Astrocyte of the cerebellum (primary cell): ENCODE data around the gene TLR9.

Experiments used
- DNase-seq: peaks from one replicate; pipeline ENCODE4 v3.0.0-alpha.2; 2011; ENCODE audit warnings: low read depth
- H3K4me3 ChIP-seq: 2 replicates; pipeline ENCODE4 v1.5.1; 2011; ENCODE audit warnings: mild to moderate bottlenecking, low read depth, low read length, moderate library complexity
- in situ Hi-C: cut with HindIII; loops from 2 replicates; pipeline ENCODE4 v1.10.0; 2017; ENCODE audit warnings: low sequenced_read_pairs
- TF ChIP-seq, protein P1 (sequence below): IDR thresholded peaks from 2 replicates; pipeline ENCODE4 v1.5.1; 2012; ENCODE audit warnings: low read length, low read depth, moderate library complexity, mild to moderate bottlenecking; ENCODE audit errors: missing control alignments

Gene TLR9

GRCh38 chr3:52231502-52232278, 6.2 kb upstream of the TLR9 start:
- TF ChIP-seq, protein P1, sequence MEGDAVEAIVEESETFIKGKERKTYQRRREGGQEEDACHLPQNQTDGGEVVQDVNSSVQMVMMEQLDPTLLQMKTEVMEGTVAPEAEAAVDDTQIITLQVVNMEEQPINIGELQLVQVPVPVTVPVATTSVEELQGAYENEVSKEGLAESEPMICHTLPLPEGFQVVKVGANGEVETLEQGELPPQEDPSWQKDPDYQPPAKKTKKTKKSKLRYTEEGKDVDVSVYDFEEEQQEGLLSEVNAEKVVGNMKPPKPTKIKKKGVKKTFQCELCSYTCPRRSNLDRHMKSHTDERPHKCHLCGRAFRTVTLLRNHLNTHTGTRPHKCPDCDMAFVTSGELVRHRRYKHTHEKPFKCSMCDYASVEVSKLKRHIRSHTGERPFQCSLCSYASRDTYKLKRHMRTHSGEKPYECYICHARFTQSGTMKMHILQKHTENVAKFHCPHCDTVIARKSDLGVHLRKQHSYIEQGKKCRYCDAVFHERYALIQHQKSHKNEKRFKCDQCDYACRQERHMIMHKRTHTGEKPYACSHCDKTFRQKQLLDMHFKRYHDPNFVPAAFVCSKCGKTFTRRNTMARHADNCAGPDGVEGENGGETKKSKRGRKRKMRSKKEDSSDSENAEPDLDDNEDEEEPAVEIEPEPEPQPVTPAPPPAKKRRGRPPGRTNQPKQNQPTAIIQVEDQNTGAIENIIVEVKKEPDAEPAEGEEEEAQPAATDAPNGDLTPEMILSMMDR: peak; percentile 76
- no peak overlapping the region for H3K4me3 ChIP-seq
- in situ Hi-C loops: no loop called here
- no peak for DNase-seq

DNA sequence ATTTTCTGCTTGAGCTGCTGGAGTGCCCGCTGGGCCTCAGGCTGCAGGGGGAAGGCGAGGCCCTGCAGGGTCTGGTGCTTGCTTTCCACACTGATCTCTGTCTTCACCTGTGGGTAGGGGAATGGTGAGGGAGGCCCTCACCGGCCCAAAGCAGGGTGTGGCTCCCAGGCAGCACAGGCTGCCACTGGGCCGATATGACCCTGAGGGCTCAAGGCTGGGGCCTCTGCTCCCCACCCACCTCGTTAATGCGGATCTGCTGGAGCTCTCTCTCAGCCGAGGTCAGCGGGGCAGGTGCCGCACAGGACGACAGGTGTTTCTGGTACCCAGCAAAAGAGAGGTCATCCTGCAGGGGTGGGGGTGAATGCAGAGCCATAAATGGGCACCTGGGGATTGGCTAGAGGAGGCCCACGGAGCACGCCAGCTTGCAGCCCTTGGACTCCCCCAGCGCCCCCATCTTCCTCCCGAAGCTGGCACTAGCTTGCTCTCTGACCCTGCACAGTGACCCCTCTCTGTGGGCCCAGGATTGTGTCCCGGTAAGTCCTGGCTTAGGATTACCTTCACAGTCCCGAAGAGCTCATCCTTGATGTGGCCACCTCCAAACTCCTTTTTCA, 5.5 kb upstream of the TLR9 start:
- no peak for DNase-seq
- in situ Hi-C loops: no loop called here
- TF ChIP-seq, protein P1: no peak
- H3K4me3 ChIP-seq: no peak overlapping the region

DNA sequence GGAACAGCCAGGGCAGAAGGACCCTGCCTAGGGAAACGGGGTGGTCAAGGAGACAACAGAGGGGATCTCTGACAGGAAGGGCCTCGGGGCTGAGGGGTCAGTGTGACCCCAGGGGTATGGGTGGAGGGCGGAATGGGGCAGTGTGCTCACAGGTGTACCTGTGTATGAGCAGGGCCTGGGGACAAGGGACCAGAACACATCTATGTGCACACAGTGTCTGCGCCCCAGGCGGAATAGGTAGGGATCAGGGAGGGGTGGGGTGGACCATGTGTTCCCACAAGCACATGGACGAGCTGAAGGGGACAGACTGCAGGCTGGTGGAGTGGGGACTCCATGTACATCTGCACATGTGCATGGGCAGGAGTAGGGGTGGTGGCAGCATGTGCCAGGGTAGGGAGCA, 5.0 kb upstream of the TLR9 start:
- TF ChIP-seq, protein P1: no peak
- no peak overlapping the region for H3K4me3 ChIP-seq
- no peak for DNase-seq
- in situ Hi-C loops: no loop called here

DNA sequence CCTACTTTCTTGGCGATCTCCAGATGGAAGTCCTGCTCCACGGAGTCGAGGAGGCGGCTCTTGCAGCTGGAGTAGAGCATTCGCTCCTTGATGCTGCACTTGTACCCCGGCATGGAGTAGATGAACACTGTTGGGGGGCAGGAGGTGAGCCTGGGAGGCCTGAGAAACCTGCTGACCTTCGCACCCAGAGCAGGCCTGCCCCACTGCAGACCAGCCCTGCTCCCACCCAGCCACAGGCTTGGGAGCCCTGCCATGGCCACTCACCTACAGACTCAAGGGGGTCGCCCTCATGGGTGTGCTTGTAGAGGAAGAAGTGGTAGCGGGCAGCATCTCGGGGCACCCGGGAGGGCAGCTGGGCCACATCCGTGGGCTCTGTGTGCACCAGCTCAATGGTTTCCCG, 4.2 kb upstream of the TLR9 start:
- DNase-seq: no peak
- in situ Hi-C loops: no loop called here
- H3K4me3 ChIP-seq: no peak overlapping the region
- TF ChIP-seq, protein P1: no peak

GRCh38 chr3:52228751-52229291, 3.4 kb upstream of the TLR9 start:
- DNase-seq: no peak
- in situ Hi-C loops: no loop called here
- no peak overlapping the region for H3K4me3 ChIP-seq
- TF ChIP-seq, protein P1: no peak

DNA sequence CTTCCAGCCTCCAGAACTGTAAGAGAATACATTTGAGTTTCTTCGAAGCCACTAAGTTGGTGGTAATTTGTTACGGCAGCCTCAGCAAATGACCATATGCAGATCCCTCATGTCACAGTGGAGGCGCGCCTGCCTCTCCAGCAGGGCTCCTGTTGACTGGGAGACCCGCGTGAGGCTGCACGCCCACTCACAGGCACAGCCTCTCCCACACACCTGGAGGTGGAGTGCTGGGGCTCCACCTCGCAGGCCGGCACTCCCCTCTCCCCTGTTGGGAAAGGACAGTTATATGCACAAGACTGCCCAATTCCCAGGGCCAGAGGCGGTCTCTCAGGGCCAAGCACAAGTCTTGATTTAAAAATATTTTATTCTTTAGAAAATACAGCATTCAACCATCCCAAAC, 2.8 kb upstream of the TLR9 start:
- H3K4me3 ChIP-seq: no peak overlapping the region
- in situ Hi-C loops: no loop called here
- TF ChIP-seq, protein P1: no peak
- no peak for DNase-seq
